B cell (primary cell): ENCODE results near the gene C15orf39. TPM values are rescaled to one million over a fixed set of nuclear protein-coding genes. Genes with fewer than 3 reads are reported as not detected.

ENCODE experiments used
- ATAC-seq: fragments of 200-7000 bp; cut with Tn5 transposase; one replicate; pipeline ENCODE4 v1.10.0; 2021; ENCODE audit warnings: low read depth, mild to moderate bottlenecking, moderate number of reproducible peaks, moderate library complexity
- CTCF ChIA-PET: fragments of 350-600 bp; sonication (Branson Sonifier 250); formaldehyde crosslinking; loops from one replicate; lab custom pipeline; 2021; ENCODE audit warnings: antibody characterized with exemption, inconsistent platforms; lab: Charles Lee
- POLR2A ChIA-PET: fragments of 350-600 bp; sonication (Branson Sonifier 250); formaldehyde crosslinking; loops from one replicate; lab custom pipeline; 2021; ENCODE audit warnings: antibody characterized with exemption; lab: Charles Lee
- DNase-seq: peaks from one replicate; pipeline ENCODE4 v3.0.0; 2013
- H2AFZ ChIP-seq: 2 replicates; pipeline ENCODE4 v1.6.1; 2012; ENCODE audit warnings: mild to moderate bottlenecking, low read depth, low read length; ENCODE audit not compliant: insufficient read depth, poor library complexity, severe bottlenecking
- H3K27ac ChIP-seq, 2 donors: 1 replicate in 1 of 2; 2 replicates in 1 of 2; pipeline ENCODE4 v1.5.1; 2012 to 2013; ENCODE audit warnings: low read length in 2 of 2, mild to moderate bottlenecking in 2 of 2, moderate library complexity in 1 of 2
- H3K27me3 ChIP-seq, 4 experiments: fragments of 200-600 bp in 1 of 4; sonication (generic) in 1 of 4; replicated peaks in 1 of 4; 1 replicate in 2 of 4; 2 replicates in 2 of 4; pipeline versions ENCODE4 v1.6.1 to v1.7.0; 2013 to 2016; ENCODE audit warnings: low read length in 3 of 4, mild to moderate bottlenecking in 2 of 4, mixed read lengths in 1 of 4, moderate library complexity in 1 of 4; ENCODE audit not compliant: insufficient read depth in 4 of 4, control insufficient read depth in 3 of 4; ENCODE audit errors: control extremely low read depth in 1 of 4
- H3K36me3 ChIP-seq, 2 experiments: replicated peaks in 1 of 2; 1 replicate in 1 of 2; 2 replicates in 1 of 2; pipeline versions ENCODE4 v1.6.1 to v1.7.1; 2013; ENCODE audit warnings: low read length in 1 of 2; ENCODE audit not compliant: insufficient read depth in 2 of 2, control insufficient read depth in 1 of 2; ENCODE audit errors: control extremely low read depth in 1 of 2, extremely low read depth in 1 of 2
- H3K4me1 ChIP-seq, 2 donors: fragments of 200-600 bp in 1 of 2; sonication (generic) in 1 of 2; 1 replicate in 1 of 2; 2 replicates in 1 of 2; pipeline versions ENCODE4 v1.5.1 to v1.6.1; 2013 to 2017; ENCODE audit warnings: low read length in 2 of 2; ENCODE audit not compliant: control insufficient read depth in 2 of 2, insufficient read depth in 2 of 2
- H3K4me2 ChIP-seq: replicated peaks from 2 replicates; pipeline ENCODE3; 2012; ENCODE audit warnings: mild to moderate bottlenecking, low read depth, low read length; ENCODE audit not compliant: poor library complexity, severe bottlenecking
- H3K4me3 ChIP-seq, 5 experiments: fragments of 200-600 bp in 1 of 5; sonication (generic) in 1 of 5; 1 replicate in 3 of 5; 2 replicates in 2 of 5; pipeline versions ENCODE4 v1.5.1 to v1.7.0; 2011 to 2016; ENCODE audit warnings: low read length in 4 of 5, mild to moderate bottlenecking in 4 of 5, low read depth in 2 of 5, control low read depth in 1 of 5, moderate library complexity in 1 of 5; ENCODE audit not compliant: insufficient read depth in 1 of 5; ENCODE audit errors: control extremely low read depth in 1 of 5, extremely low read depth in 1 of 5
- H3K79me2 ChIP-seq: fragments of 200-600 bp; sonication (generic); one replicate; pipeline ENCODE4 v1.6.0; 2016; ENCODE audit warnings: low read length; ENCODE audit not compliant: control insufficient read depth, insufficient read depth
- H3K9ac ChIP-seq: fragments of 200-600 bp; sonication (generic); 2 replicates; pipeline ENCODE4 v1.6.1; 2017; ENCODE audit warnings: mild to moderate bottlenecking, low read length, moderate library complexity
- H3K9me3 ChIP-seq, 3 donors: one replicate each; pipeline versions ENCODE4 v1.6.1 to v1.7.1; 2013; ENCODE audit warnings: low read length in 2 of 3; ENCODE audit not compliant: control insufficient read depth in 2 of 3, insufficient read depth in 1 of 3; ENCODE audit errors: control extremely low read depth in 1 of 3
- H4K20me1 ChIP-seq: 2 replicates; pipeline ENCODE4 v1.6.0; 2012; ENCODE audit warnings: mild to moderate bottlenecking, low read length; ENCODE audit not compliant: insufficient read depth, control insufficient read depth, poor library complexity, severe bottlenecking
- H3K27ac Mint-ChIP-seq: one replicate; pipeline ENCODE4 v1.8.0; 2021; ENCODE audit warnings: mixed read lengths
- H3K27me3 Mint-ChIP-seq: one replicate; pipeline ENCODE4 v1.8.0; 2021; ENCODE audit warnings: mixed read lengths
- H3K4me1 Mint-ChIP-seq: one replicate; pipeline ENCODE4 v1.8.0; 2021; ENCODE audit warnings: mixed read lengths
- H3K4me3 Mint-ChIP-seq: one replicate; pipeline ENCODE4 v1.8.0; 2021; ENCODE audit warnings: mixed read lengths
- H3K9me3 Mint-ChIP-seq: one replicate; pipeline ENCODE4 v1.8.0; 2022; ENCODE audit warnings: mixed read lengths; ENCODE audit not compliant: insufficient read depth
- EZH2 ChIP-seq: IDR thresholded peaks from 2 replicates; pipeline ENCODE4 v1.6.1; 2012; ENCODE audit warnings: borderline replicate concordance, low read depth, mild to moderate bottlenecking, moderate library complexity, low read length; ENCODE audit not compliant: insufficient read depth, poor library complexity, severe bottlenecking
- WGBS: methylation state at CpG from one replicate; pipeline ENCODE4 v1.1.5; 2013; ENCODE audit warnings: missing lambda C conversion rate; ENCODE audit not compliant: insufficient coverage; 5-methylcytosine and 5-hydroxymethylcytosine counted together
- intact Hi-C: fragments of 100-400 bp; cut with micrococcal nuclease; formaldehyde crosslinking; loops from one replicate; pipeline ENCODE4 v1.10.0; 2022
- polyA plus RNA-seq: library from polyadenylated mRNA; depleted of rRNA; stranded (reverse); fragments of >200 nt; gene quantifications from 2 replicates; pipeline ENCODE4 v1.2.3, GENCODE V29; 2012
- total RNA-seq, 2 donors: library from RNA; stranded (reverse); fragments of 120-200 nt in 1 of 2; gene quantifications; 1 replicate in 1 of 2; 2 replicates in 1 of 2; pipeline versions ENCODE4 v1.2.3 to v1.2.4, GENCODE V29; 2013 to 2022
- TF ChIP-seq, protein P1 (sequence below): fragments of 200-600 bp; IDR thresholded peaks from one replicate; pipeline ENCODE4 v1.8.0; 2022; ENCODE audit warnings: antibody characterized with exemption, mild to moderate bottlenecking

Gene C15orf39
- total and polyA plus RNA-seq, 2 donors (not counting 1 experiment from before 2014, with no cell fraction given): 12.4 to 72.7 TPM

DNA sequence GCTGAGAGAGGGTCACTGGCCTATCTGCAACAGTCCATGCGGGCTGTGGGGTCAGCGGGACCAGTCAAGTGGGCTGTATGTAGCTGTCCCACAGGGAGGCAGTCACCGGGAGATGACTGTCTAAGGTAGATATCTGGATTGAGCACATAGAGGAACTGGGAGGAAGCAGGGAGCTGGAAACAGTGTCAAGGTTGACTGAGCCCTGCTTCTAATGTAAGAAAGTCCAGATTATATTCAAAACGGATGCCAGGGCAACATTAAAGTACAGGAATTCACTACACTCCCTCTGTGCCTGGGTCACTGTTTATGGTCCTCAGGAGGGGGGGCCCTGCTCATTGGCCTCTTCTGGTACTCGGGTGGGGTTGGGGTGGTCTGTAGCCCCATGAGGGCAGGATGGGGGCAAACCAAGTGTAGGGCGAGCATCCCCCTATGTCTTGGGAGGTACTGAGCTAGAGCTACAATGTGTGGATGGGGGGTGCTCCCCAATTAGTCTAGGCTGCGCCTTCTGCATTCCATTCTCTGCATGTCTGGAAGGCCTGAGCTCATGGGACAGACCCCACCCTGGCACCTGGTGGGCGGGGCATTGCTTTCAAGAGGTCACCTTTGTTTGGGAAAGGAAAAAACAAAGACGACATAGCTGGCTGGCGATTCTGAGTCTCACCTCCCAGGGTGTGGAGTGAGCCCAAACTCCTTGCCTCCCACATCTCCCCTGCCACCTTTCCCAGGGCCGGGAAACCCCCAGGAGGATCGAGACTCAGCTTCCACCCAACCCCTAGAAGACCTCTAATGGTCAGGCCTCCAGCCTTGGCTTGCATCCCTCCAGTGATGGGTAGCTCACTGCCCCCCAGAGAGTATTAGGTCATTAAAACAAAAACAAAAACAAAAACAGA is 45.1 kb upstream of the C15orf39 start:
- Histone ChIP-seq H3K27me3 (peaks cover 0 to 7% (median 0%) of the 10 kb centered on the region in 4 experiments), H2AFZ (no peak overlapping the region), H3K9me3 (no peaks in the 10 kb centered on the region), H3K4me1 (peaks cover 9 to 11% of the 10 kb centered on the region in 2 donors), H3K4me2 (no peak overlapping the region), H4K20me1 (no peaks in the 10 kb centered on the region), H3K36me3 (no peaks in the 10 kb centered on the region), H3K9ac (no peak overlapping the region), H3K79me2 (no peaks in the 10 kb centered on the region), H3K27ac (no peak overlapping the region), H3K4me3 (no peak overlapping the region)
- intact Hi-C loops: no loop called here
- Mint-ChIP-seq H3K27me3 (no peaks in the 10 kb centered on the region), H3K4me1 (peaks cover 9% of the 10 kb centered on the region), H3K9me3 (no peaks in the 10 kb centered on the region), H3K4me3 (no peak overlapping the region), H3K27ac (no peak overlapping the region)
- ATAC-seq (no peak), DNase-seq (no peak)
- 81% methylated on average over 8 of the region's 12 CpGs for WGBS
- no peak for TF ChIP-seq EZH2
- TF ChIP-seq, protein P1, sequence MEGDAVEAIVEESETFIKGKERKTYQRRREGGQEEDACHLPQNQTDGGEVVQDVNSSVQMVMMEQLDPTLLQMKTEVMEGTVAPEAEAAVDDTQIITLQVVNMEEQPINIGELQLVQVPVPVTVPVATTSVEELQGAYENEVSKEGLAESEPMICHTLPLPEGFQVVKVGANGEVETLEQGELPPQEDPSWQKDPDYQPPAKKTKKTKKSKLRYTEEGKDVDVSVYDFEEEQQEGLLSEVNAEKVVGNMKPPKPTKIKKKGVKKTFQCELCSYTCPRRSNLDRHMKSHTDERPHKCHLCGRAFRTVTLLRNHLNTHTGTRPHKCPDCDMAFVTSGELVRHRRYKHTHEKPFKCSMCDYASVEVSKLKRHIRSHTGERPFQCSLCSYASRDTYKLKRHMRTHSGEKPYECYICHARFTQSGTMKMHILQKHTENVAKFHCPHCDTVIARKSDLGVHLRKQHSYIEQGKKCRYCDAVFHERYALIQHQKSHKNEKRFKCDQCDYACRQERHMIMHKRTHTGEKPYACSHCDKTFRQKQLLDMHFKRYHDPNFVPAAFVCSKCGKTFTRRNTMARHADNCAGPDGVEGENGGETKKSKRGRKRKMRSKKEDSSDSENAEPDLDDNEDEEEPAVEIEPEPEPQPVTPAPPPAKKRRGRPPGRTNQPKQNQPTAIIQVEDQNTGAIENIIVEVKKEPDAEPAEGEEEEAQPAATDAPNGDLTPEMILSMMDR: no peak
- ChIA-PET POLR2A (interaction anchor here (0.8 kb wide), 1 partner anchor 11 kb away, joined by 4 read pairs; no protein-coding TSS in a partner anchor), CTCF (interaction anchor here (0.9 kb wide), 1 partner anchor 114 kb away, joined by 4 read pairs; no protein-coding TSS in a partner anchor)

DNA sequence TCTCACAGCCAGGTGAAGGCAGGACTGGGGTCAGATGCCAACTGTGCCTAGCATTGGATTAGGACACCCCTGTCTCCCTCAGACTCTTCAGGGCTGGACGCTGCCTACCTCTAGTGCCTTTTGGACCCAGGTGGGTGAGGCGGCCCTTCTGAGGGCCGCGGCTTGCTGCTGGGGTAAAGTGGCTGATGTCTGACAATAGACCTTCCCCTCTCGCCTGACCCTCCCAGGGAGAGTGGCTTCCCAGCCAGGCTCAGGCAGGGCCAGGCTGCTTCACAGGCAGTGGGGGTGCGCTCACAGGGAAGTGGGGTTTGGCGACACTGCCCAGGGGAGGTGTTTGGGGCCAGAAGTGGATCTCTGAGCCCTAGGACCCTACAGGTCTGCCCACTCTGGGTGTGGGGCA is 43.3 kb upstream of the C15orf39 start:
- H3K79me2 ChIP-seq: no peaks in the 10 kb centered on the region
- ChIA-PET POLR2A (no interaction called here), CTCF (no interaction called here)
- H3K36me3 ChIP-seq: no peaks in the 10 kb centered on the region
- ATAC-seq: no peak
- intact Hi-C loops: no loop called here
- Mint-ChIP-seq H3K4me1 (peaks cover 5% of the 10 kb centered on the region), H3K4me3 (no peak overlapping the region), H3K27ac (no peak overlapping the region), H3K9me3 (no peaks in the 10 kb centered on the region), H3K27me3 (no peaks in the 10 kb centered on the region)
- peaks cover 0 to 7% (median 0%) of the 10 kb centered on the region in 4 experiments for H3K27me3 ChIP-seq
- H3K27ac ChIP-seq: no peak overlapping the region
- TF ChIP-seq, protein P1: no peak
- TF ChIP-seq EZH2: no peak
- DNase-seq: no peak
- WGBS: 94% methylated on average over 7 of the region's 7 CpGs
- H3K9me3 ChIP-seq: no peaks in the 10 kb centered on the region
- H3K4me3 ChIP-seq: no peak overlapping the region
- no peak overlapping the region for H2AFZ ChIP-seq
- no peak overlapping the region for H3K4me2 ChIP-seq
- H3K4me1 ChIP-seq: peaks cover 7% of the 10 kb centered on the region in 2 donors
- H4K20me1 ChIP-seq: no peaks in the 10 kb centered on the region
- H3K9ac ChIP-seq: no peak overlapping the region
